Fibroblast of skin of left biceps (primary cell): Measurements from ENCODE around the gene ANTXRL.
"Not testable (repeated sequence)": the region's sequence is repeated elsewhere in the genome, so short reads cannot be mapped to it uniquely, and the experiment has no call there.

ENCODE experiments used
- DNase-seq, 2 experiments: peaks; one replicate each; pipeline ENCODE4 v3.0.0-alpha.2; 2013; ENCODE audit warnings: low read depth in 2 of 2

The ANTXRL gene

GRCh38 chr10:46330894-46331293, 44.1 kb downstream of the ANTXRL start:
- DNase-seq, result no peak

DNA sequence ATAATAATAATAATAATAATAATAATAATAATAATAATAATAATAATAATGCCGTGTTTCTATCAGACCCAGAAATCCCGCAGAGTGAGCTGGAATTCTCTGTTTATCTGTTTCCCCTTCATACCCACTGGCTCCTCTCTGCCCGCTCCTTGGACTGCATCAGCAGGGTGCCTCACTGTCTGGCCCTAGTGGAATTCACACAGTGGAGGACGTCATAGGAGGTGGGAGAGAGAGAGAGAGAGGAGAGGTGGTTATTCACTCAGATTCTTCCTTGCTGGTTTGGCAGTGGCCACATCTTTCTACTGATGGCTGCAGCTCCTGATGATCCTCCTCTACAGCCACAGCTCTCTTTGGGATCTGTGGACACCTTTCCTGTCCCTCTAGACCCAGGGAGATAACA, 78.7 kb downstream of the ANTXRL start:
- DNase-seq, result not testable (repeated sequence)

GRCh38 chr10:46367209-46367608, 80.4 kb downstream of the ANTXRL start:
- DNase-seq, result not testable (repeated sequence)

DNA sequence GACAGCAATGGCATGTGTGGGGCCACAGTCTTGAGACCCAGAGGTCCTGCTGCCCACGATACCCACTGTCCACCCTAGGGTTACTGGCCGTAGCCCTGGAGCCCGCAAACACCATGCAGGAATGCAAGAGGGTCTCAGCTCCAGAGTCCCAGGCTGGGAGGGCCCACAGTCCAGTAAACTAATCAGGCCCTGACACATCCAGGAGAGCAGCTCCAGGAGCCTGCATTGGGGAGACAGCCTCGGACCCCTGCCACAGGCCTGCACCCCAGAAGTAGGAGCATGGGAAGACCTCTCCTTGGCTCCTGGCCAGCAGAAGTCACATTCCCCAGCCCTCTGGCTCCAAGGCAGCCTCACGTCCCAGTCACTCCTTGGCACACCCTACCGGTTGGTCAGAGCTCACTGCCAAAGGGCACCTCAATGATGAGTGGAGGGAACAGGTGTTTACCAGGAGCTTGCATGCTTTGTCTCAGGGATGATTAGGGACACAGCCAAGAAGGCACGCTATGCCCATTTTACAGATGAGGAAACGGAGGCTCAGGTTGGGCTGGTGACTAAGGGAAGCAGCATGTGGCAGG, 81.0 kb downstream of the ANTXRL start:
- not testable (repeated sequence) for DNase-seq

- not testable (repeated sequence) for DNase-seq
Observed at GRCh38 chr10:46368956-46369355, 82.2 kb downstream of the ANTXRL start.

DNA sequence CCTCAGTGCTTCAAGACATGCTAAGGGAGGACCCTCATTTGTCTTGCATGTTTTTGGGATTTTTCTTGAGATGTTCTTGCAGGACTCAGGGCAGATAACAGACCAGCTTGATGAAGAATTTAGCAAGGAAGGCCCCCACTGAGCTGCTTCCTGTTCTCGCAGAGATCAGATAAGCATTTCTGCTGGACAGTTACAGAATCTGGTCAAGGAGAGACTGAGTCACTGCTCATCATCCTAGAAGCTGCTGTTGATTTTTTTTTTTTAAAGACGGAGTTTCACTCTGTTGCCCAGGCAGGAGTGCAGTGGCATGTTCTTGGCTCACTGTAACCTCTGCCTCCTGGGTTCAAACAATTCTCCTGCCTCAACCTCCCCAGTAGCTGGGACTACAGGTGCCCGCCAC, 87.6 kb downstream of the ANTXRL start:
- DNase-seq, result not testable (repeated sequence)

DNA sequence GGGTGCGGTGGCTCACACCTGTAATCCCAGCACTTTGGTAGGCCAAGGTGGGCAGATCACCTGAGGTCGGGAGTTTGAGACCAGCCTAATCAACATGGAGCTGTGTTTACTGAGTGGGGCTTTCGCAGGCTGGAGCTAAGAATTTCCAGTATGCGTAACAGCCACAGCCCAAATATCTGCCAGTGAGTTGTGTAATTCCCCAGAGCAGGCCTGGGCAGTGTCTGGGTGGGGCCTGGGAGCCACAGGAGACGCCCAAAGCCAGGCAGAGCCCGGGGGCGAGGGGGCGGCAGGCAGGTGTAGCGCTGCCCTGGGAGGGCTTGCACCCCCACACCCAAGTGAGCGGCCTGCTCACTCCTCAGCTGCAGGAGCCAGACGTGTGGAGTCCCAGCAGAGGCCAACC, 88.6 kb downstream of the ANTXRL start, which contains the start of gene ANXA8L1:
TSS of gene ANXA8L1 (plus strand) at position 371 of the 400 bp plus-strand sequence. CDS start 76 bp downstream, outside the sequence.
- not testable (repeated sequence) for DNase-seq

- DNase-seq, result not testable (repeated sequence)
Observed at GRCh38 chr10:46377022-46377421, 90.2 kb downstream of the ANTXRL start.

GRCh38 chr10:46377651-46378050, 90.9 kb downstream of the ANTXRL start:
- not testable (repeated sequence) for DNase-seq

GRCh38 chr10:46378108-46378507, 91.3 kb downstream of the ANTXRL start:
- DNase-seq, result not testable (repeated sequence)

DNA sequence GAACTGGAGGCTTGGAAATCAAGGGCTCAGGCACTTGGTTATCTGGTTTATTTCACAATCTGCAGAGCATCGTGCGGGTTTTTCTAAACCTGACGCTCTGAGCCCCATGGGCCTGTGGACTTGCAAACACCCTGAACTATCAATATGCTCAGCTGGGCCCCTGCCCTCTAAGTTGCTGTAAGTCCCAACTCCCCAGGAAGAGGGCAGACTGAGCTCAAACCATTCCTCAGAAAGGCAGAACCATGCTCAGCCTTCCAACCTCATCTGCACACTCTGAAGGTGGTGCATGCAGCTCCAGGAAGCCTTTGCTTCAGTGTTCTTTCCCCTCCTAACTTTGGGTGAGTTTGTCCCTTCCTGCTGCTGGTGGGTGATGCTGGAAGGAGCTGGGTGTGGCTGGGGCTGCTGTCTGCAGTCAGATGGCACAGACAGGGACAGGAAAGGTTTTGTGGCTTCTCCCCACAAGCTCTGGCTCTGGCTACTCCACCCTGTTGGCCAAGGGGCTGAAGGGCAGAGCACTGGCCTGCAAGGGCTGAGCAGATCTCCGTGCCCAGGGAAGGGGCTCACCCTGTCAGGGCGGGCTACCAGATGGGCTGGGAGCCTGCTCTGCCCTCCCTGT, 92.5 kb downstream of the ANTXRL start:
- DNase-seq, result not testable (repeated sequence)
